H1 (cell line): ENCODE measurements around the gene GGA1. TPM values are rescaled to one million over a fixed set of nuclear protein-coding genes. Genes with fewer than 3 reads are reported as not detected.

Source experiments
- CTCF ChIA-PET: fragments of 300-600 bp; sonication (Branson Sonifier 250); formaldehyde crosslinking; loops from one replicate; lab custom pipeline; 2021; ENCODE audit not compliant: partially characterized antibody; lab: Charles Lee
- POLR2A ChIA-PET: fragments of 300-600 bp; sonication (Branson Sonifier 250); formaldehyde crosslinking; loops from one replicate; lab custom pipeline; 2021; ENCODE audit warnings: inconsistent platforms; ENCODE audit not compliant: partially characterized antibody; lab: Charles Lee
- DNase-seq, 2 experiments: peaks; one replicate each; pipeline versions ENCODE4 v3.0.0 to v3.0.0-alpha.2; 2010 to 2022; ENCODE audit warnings: low spot score in 2 of 2, low read depth in 1 of 2, mixed read lengths in 1 of 2
- FAIRE-seq: peaks from 2 replicates; lab custom pipeline; 2011; peaks lifted over from hg19 to GRCh38; lab: Jason Lieb, UNC
- H2AFZ ChIP-seq: 2 replicates; pipeline ENCODE4 v1.8.1; 2012; ENCODE audit warnings: low read length, inconsistent platforms
- H2AK5ac ChIP-seq: 2 replicates; pipeline ENCODE4 v1.6.1; 2013; ENCODE audit warnings: low read depth, low read length
- H2BK120ac ChIP-seq: replicated peaks from 2 replicates; pipeline ENCODE3; 2013; ENCODE audit warnings: low read depth, low read length, inconsistent platforms
- H2BK12ac ChIP-seq: 2 replicates; pipeline ENCODE4 v1.6.1; 2013; ENCODE audit warnings: low read depth, low read length
- H2BK15ac ChIP-seq: 2 replicates; pipeline ENCODE4 v1.6.1; 2013; ENCODE audit warnings: low read length
- H2BK20ac ChIP-seq: 2 replicates; pipeline ENCODE4 v1.6.1; 2013; ENCODE audit warnings: low read length
- H2BK5ac ChIP-seq: 2 replicates; pipeline ENCODE4 v1.6.1; 2013; ENCODE audit warnings: low read depth, low read length
- H3K14ac ChIP-seq: 2 replicates; pipeline ENCODE4 v1.6.1; 2013; ENCODE audit warnings: inconsistent platforms; ENCODE audit not compliant: insufficient read length
- H3K18ac ChIP-seq: 2 replicates; pipeline ENCODE4 v1.6.1; 2013; ENCODE audit warnings: low read length; ENCODE audit errors: extremely low read depth
- H3K23ac ChIP-seq: 2 replicates; pipeline ENCODE4 v1.6.1; 2013; ENCODE audit warnings: inconsistent platforms; ENCODE audit not compliant: insufficient read length
- H3K23me2 ChIP-seq: 2 replicates; pipeline ENCODE4 v1.6.1; 2013; ENCODE audit warnings: low read depth, low read length
- H3K27ac ChIP-seq: 2 replicates; pipeline ENCODE4 v1.6.1; 2011; ENCODE audit warnings: low read depth, low read length, inconsistent platforms
- H3K27me3 ChIP-seq, 4 experiments: replicated peaks in 1 of 4; 1 replicate in 1 of 4; 2 replicates in 3 of 4; pipeline versions ENCODE4 v1.6.1 to v1.8.1; 2011 to 2013; ENCODE audit warnings: low read length in 3 of 4, mild to moderate bottlenecking in 3 of 4, inconsistent platforms in 2 of 4, mixed read lengths in 2 of 4, moderate library complexity in 1 of 4; ENCODE audit not compliant: control insufficient read depth in 3 of 4, insufficient read depth in 3 of 4; ENCODE audit errors: extremely low read depth in 1 of 4
- H3K36me3 ChIP-seq, 4 experiments: 2 replicates each; pipeline versions ENCODE4 v1.6.1 to v1.8.1; 2011 to 2013; ENCODE audit warnings: mild to moderate bottlenecking in 4 of 4, low read length in 3 of 4, moderate library complexity in 2 of 4, control low read depth in 1 of 4, inconsistent platforms in 1 of 4; ENCODE audit not compliant: insufficient read depth in 4 of 4, control insufficient read depth in 2 of 4
- H3K4ac ChIP-seq: replicated peaks from 2 replicates; pipeline ENCODE3; 2013; ENCODE audit warnings: low read length, low read depth, mixed read lengths, inconsistent platforms; ENCODE audit not compliant: insufficient read length
- H3K4me1 ChIP-seq, 4 experiments: replicated peaks in 1 of 4; 1 replicate in 1 of 4; 2 replicates in 3 of 4; pipeline versions ENCODE4 v1.6.1 to v1.8.1; 2011 to 2013; ENCODE audit warnings: low read length in 3 of 4, inconsistent platforms in 2 of 4, mixed read lengths in 1 of 4; ENCODE audit not compliant: insufficient read depth in 4 of 4, control insufficient read depth in 3 of 4
- H3K4me2 ChIP-seq, 2 experiments: 2 replicates each; pipeline versions ENCODE4 v1.6.1 to v1.8.1; 2011 to 2013; ENCODE audit warnings: low read depth in 2 of 2, low read length in 2 of 2, control low read depth in 1 of 2, inconsistent platforms in 1 of 2, mild to moderate bottlenecking in 1 of 2; ENCODE audit not compliant: insufficient read depth in 1 of 2
- H3K4me3 ChIP-seq, 4 experiments: fragments of 200-600, 300-600 bp in 1 of 4; sonication (generic), shearing (Covaris generic), sonication (Bioruptor Twin) in 1 of 4; 2 replicates each; pipeline versions ENCODE4 v1.5.1 to v1.8.1; 2011 to 2016; ENCODE audit warnings: low read length in 4 of 4, low read depth in 3 of 4, control low read depth in 2 of 4, inconsistent platforms in 2 of 4, mild to moderate bottlenecking in 2 of 4, mixed read lengths in 1 of 4, moderate library complexity in 1 of 4; ENCODE audit not compliant: insufficient read depth in 2 of 4; ENCODE audit errors: extremely low read depth in 1 of 4
- H3K56ac ChIP-seq: replicated peaks from 2 replicates; pipeline ENCODE3; 2013; ENCODE audit warnings: low read depth, mild to moderate bottlenecking, mixed read lengths, low read length, inconsistent platforms; ENCODE audit not compliant: insufficient read length
- H3K79me1 ChIP-seq: 2 replicates; pipeline ENCODE4 v1.6.1; 2013; ENCODE audit warnings: low read depth, low read length, control low read depth
- H3K79me2 ChIP-seq, 2 experiments: 2 replicates each; pipeline versions ENCODE4 v1.6.1 to v1.8.1; 2012 to 2013; ENCODE audit warnings: low read length in 2 of 2, mild to moderate bottlenecking in 2 of 2, inconsistent platforms in 1 of 2; ENCODE audit not compliant: insufficient read depth in 2 of 2, control insufficient read depth in 1 of 2
- H3K9ac ChIP-seq, 4 experiments: replicated peaks in 1 of 4; 1 replicate in 1 of 4; 2 replicates in 3 of 4; pipeline versions ENCODE4 v1.6.1 to v1.8.1; 2011 to 2013; ENCODE audit warnings: low read depth in 3 of 4, low read length in 3 of 4, control low read depth in 2 of 4, mild to moderate bottlenecking in 2 of 4, moderate library complexity in 2 of 4, inconsistent platforms in 1 of 4; ENCODE audit errors: extremely low read depth in 1 of 4
- H3K9me3 ChIP-seq, 2 experiments: 2 replicates each; pipeline versions ENCODE4 v1.6.1 to v1.8.1; 2012 to 2013; ENCODE audit warnings: mild to moderate bottlenecking in 2 of 2, moderate library complexity in 2 of 2, control low read depth in 1 of 2, inconsistent platforms in 1 of 2, low read depth in 1 of 2, low read length in 1 of 2, mixed read lengths in 1 of 2; ENCODE audit not compliant: insufficient read depth in 2 of 2
- H4K20me1 ChIP-seq, 2 experiments: replicated peaks in 1 of 2; 2 replicates each; pipeline versions ENCODE3 to v1.8.1; 2011 to 2013; ENCODE audit warnings: inconsistent platforms in 2 of 2, low read length in 2 of 2, mild to moderate bottlenecking in 1 of 2; ENCODE audit not compliant: insufficient read depth in 2 of 2, control insufficient read depth in 1 of 2
- H4K5ac ChIP-seq: 2 replicates; pipeline ENCODE4 v1.6.1; 2013; ENCODE audit warnings: low read length, low read depth, mixed read lengths, inconsistent platforms; ENCODE audit not compliant: insufficient read length
- H4K8ac ChIP-seq: 2 replicates; pipeline ENCODE4 v1.8.0; 2013; ENCODE audit warnings: mild to moderate bottlenecking, moderate library complexity, low read length, inconsistent platforms; ENCODE audit not compliant: insufficient read depth; ENCODE audit errors: extremely low read depth
- H4K91ac ChIP-seq: replicated peaks from 2 replicates; pipeline ENCODE3; 2013; ENCODE audit warnings: low read length, mixed read lengths, inconsistent platforms; ENCODE audit not compliant: insufficient read length
- CTCF ChIP-seq, 3 experiments: IDR thresholded peaks; 1 replicate in 2 of 3; 2 replicates in 1 of 3; pipeline versions ENCODE4 v1.5.1 to v1.6.1; 2011; ENCODE audit warnings: low read length in 3 of 3, mild to moderate bottlenecking in 3 of 3, inconsistent platforms in 2 of 3, low read depth in 1 of 3, moderate library complexity in 1 of 3; ENCODE audit not compliant: insufficient read depth in 1 of 3; ENCODE audit errors: control extremely low read depth in 1 of 3
- USF2 ChIP-seq: IDR thresholded peaks from 2 replicates; pipeline ENCODE4 v1.6.1; 2011; ENCODE audit warnings: low read length, improper control_type of control experiment
- WGBS, 2 experiments: shearing (Covaris generic) in 1 of 2; methylation state at CpG; one replicate each; pipeline versions ENCODE4 v1.1.6 to v1.1.7; 2013 to 2015; ENCODE audit warnings: low lambda C conversion rate in 2 of 2, mixed read lengths in 2 of 2, inconsistent platforms in 1 of 2, low coverage in 1 of 2, missing lambda C conversion rate in 1 of 2; ENCODE audit not compliant: insufficient replicate concordance in 2 of 2, insufficient coverage in 1 of 2, insufficient read length in 1 of 2; ENCODE audit errors: extremely low coverage in 1 of 2, missing lambda C conversion rate in 1 of 2; 5-methylcytosine and 5-hydroxymethylcytosine counted together
- polyA plus RNA-seq, 7 experiments: library from polyadenylated mRNA; depleted of rRNA in 3 of 7; stranded (reverse) in 5 of 7; unstranded in 2 of 7; fragments of >200 nt in 5 of 7; fragments of 200-250 nt in 2 of 7; gene quantifications; 1 replicate in 5 of 7; 2 replicates in 1 of 7; 4 replicates in 1 of 7; pipeline versions ENCODE4 v1.2.1 to v1.2.3, GENCODE V29; 2011 to 2013; ENCODE audit warnings: missing spikeins in 2 of 7, mixed read lengths in 2 of 7
- total RNA-seq: library from RNA; stranded (reverse); fragmentation: NEBNext Ultra II Directional; extraction: Animal tissue kit (Norgen Biotek cat#: 25700); gene quantifications from 2 replicates; pipeline ENCODE4 v1.2.1, GENCODE V29; 2021

Gene GGA1
- total and polyA plus RNA-seq, 2 of the 8 experiments (the other 6 are each of a cell fraction or from before 2014, with no cell fraction given): 49.3 to 57.2 TPM

GRCh38 chr22:37594237-37594636 lies 14.4 kb upstream of the GGA1 start:
- no peaks in the 10 kb centered on the region for H3K79me1 ChIP-seq
- TF ChIP-seq CTCF (IDR thresholded peaks at IDR 0.05; ENCODE audit: control extremely low read depth in 1 of 3, insufficient read depth in 1 of 3, low read depth in 1 of 3, low read length in 3 of 3) (peak in 2 of 3 experiments; percentile 29 to 33; a peak in 2 of 4 replicates), USF2 (no peak)
- TF ChIP-seq, all 59 proteins: peak for 1
- Histone ChIP-seq H4K20me1 (no peaks in the 10 kb centered on the region), H4K5ac (no peak overlapping the region), H3K18ac (no peak overlapping the region), H3K4me3 (no peak overlapping the region), H3K27me3 (no peaks in the 10 kb centered on the region), H2AK5ac (no peak overlapping the region), H3K36me3 (no peaks in the 10 kb centered on the region), H3K9ac (no peak overlapping the region), H4K8ac (no peak overlapping the region; the same call in 1 of the 2 replicates), H2BK5ac (no peak overlapping the region), H2BK20ac (no peak overlapping the region), H3K56ac (no peak overlapping the region), H2BK15ac (no peak overlapping the region), H2BK120ac (no peak overlapping the region), H3K4me2 (no peak overlapping the region), H3K27ac (no peak overlapping the region), H3K4ac (no peak overlapping the region), H2BK12ac (no peak overlapping the region), H3K4me1 (no peaks in the 10 kb centered on the region), H3K23me2 (no peaks in the 10 kb centered on the region), H3K23ac (no peak overlapping the region), H2AFZ (no peak overlapping the region), H3K14ac (no peak overlapping the region), H3K79me2 (no peaks in the 10 kb centered on the region), H3K9me3 (no peaks in the 10 kb centered on the region), H4K91ac (no peak overlapping the region)
- 83% methylated on average over 5 of the region's 5 CpGs; no CpG with 5 or more reads in 1 of the 2 experiments for WGBS, 2 experiments
- CTCF ChIA-PET: interaction anchor here (0.7 to 7.6 kb wide), 8 partner anchors 11 to 85 kb away, joined by 3 to 115 read pairs (median 8); partner anchors contain the start of gene GGA1
- POLR2A ChIA-PET: no interaction called here
- FAIRE-seq (no peak), DNase-seq (no peak)
